ENCODE data around the gene ZDHHC4.

The ZDHHC4 gene

DNA sequence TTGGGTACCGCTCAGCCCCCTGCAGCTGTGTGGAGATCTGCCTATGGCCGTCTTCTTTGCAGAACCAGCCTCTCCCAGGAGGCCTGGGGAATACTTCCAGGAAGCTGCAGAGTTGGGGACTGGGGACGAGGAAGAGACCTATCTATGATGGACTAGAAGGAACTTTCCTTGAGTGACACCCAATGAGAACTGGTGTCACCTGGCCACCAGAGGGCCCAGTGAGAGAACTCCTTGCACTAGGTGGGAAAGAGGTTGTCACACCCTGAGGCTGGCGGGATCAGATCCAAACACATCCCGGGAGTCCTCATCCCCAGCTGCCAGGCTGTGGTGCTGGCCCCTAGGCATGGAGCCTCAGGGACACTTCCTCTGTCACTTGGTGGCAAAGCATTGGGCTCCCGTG, 21.1 kb upstream of the ZDHHC4 start:
- Histone ChIP-seq H3K27me3 (ENCODE audit: insufficient read depth, low read length, poor library complexity) (no peaks in the 10 kb centered on the region), H3K4me1 (ENCODE audit: insufficient read depth, low read length) (no peaks in the 10 kb centered on the region), H3K9ac (ENCODE audit: low read depth, low read length) (no peak overlapping the region), H2AFZ (ENCODE audit: low read depth, low read length) (no peak overlapping the region), H3K4me2 (ENCODE audit: insufficient read depth, low read length) (no peak overlapping the region), H3K27ac (ENCODE audit: low read length) (no peak overlapping the region), H3K4me3 (ENCODE audit: low read depth in 1 of 2, low read length in 2 of 2) (no peak overlapping the region), H3K9me3 (ENCODE audit: insufficient read depth, low read length, severe bottlenecking) (no peaks in the 10 kb centered on the region), H3K36me3 (ENCODE audit: insufficient read depth, low read length) (no peaks in the 10 kb centered on the region), H4K20me1 (ENCODE audit: insufficient read depth, low read length) (no peaks in the 10 kb centered on the region), H3K79me2 (ENCODE audit: insufficient read depth, low read length) (no peaks in the 10 kb centered on the region)
- ATAC-seq (ENCODE audit: insufficient read depth, low read depth) (no peak), DNase-seq (no peak)
- TF ChIP-seq CTCF (IDR thresholded peaks at IDR 0.05; ENCODE audit: borderline replicate concordance, extremely low read depth, low read length, poor library complexity, severe bottlenecking) (peak; percentile 37), EZH2 (IDR thresholded peaks at IDR 0.05; ENCODE audit: borderline replicate concordance, low read depth, low read length, severe bottlenecking) (no peak)

- no peaks in the 10 kb centered on the region for H3K79me2 ChIP-seq (ENCODE audit: insufficient read depth, low read length)
- no peak overlapping the region for H3K4me3 ChIP-seq (ENCODE audit: low read depth in 1 of 2, low read length in 2 of 2)
- no peak overlapping the region for H2AFZ ChIP-seq (ENCODE audit: low read depth, low read length)
- no peak overlapping the region for H3K27ac ChIP-seq (ENCODE audit: low read length)
- peak; percentile 70 for ATAC-seq (ENCODE audit: insufficient read depth, low read depth)
- H4K20me1 ChIP-seq (ENCODE audit: insufficient read depth, low read length), result no peaks in the 10 kb centered on the region
- H3K36me3 ChIP-seq (ENCODE audit: insufficient read depth, low read length), result no peaks in the 10 kb centered on the region
- H3K9me3 ChIP-seq (ENCODE audit: insufficient read depth, low read length, severe bottlenecking), result no peaks in the 10 kb centered on the region
- H3K4me2 ChIP-seq (ENCODE audit: insufficient read depth, low read length), result no peak overlapping the region
- peak; percentile 30 for DNase-seq
- H3K9ac ChIP-seq (ENCODE audit: low read depth, low read length), result no peak overlapping the region
- H3K27me3 ChIP-seq (ENCODE audit: insufficient read depth, low read length, poor library complexity), result no peaks in the 10 kb centered on the region
- TF ChIP-seq EZH2 (IDR thresholded peaks at IDR 0.05; ENCODE audit: borderline replicate concordance, low read depth, low read length, severe bottlenecking) (no peak), CTCF (IDR thresholded peaks at IDR 0.05; ENCODE audit: borderline replicate concordance, extremely low read depth, low read length, poor library complexity, severe bottlenecking) (peak; percentile 68)
- no peaks in the 10 kb centered on the region for H3K4me1 ChIP-seq (ENCODE audit: insufficient read depth, low read length)
Measured at GRCh38 chr7:6558837-6559236, 18.4 kb upstream of the ZDHHC4 start.

DNA sequence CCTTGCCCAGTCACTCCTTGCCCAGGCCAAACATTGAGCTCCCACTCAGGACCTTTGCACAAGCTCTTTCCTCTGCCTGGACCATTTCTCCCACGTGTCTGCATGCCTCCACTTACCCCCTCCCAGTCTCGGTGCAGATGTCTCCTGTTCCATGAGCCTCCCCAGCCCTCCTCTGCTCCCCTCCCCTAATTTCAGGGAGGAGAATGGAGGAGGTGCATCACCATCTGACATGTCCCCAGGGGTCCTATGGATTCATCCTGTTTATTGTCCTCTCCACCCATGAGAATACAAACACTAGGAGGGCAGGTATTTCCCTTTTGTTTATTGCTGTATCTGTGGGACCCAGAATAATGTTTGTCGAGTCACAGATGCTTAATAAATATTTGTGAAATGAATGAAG, 17.4 kb upstream of the ZDHHC4 start:
- Histone ChIP-seq H3K27ac (ENCODE audit: low read length) (no peak overlapping the region), H3K36me3 (ENCODE audit: insufficient read depth, low read length) (no peaks in the 10 kb centered on the region), H4K20me1 (ENCODE audit: insufficient read depth, low read length) (no peaks in the 10 kb centered on the region), H3K27me3 (ENCODE audit: insufficient read depth, low read length, poor library complexity) (no peaks in the 10 kb centered on the region), H3K9me3 (ENCODE audit: insufficient read depth, low read length, severe bottlenecking) (no peaks in the 10 kb centered on the region), H3K4me3 (ENCODE audit: low read depth in 1 of 2, low read length in 2 of 2) (no peak overlapping the region), H2AFZ (ENCODE audit: low read depth, low read length) (no peak overlapping the region), H3K9ac (ENCODE audit: low read depth, low read length) (no peak overlapping the region), H3K4me2 (ENCODE audit: insufficient read depth, low read length) (no peak overlapping the region), H3K79me2 (ENCODE audit: insufficient read depth, low read length) (no peaks in the 10 kb centered on the region), H3K4me1 (ENCODE audit: insufficient read depth, low read length) (no peaks in the 10 kb centered on the region)
- TF ChIP-seq CTCF (IDR thresholded peaks at IDR 0.05; ENCODE audit: borderline replicate concordance, extremely low read depth, low read length, poor library complexity, severe bottlenecking) (no peak), EZH2 (IDR thresholded peaks at IDR 0.05; ENCODE audit: borderline replicate concordance, low read depth, low read length, severe bottlenecking) (no peak)
- ATAC-seq (ENCODE audit: insufficient read depth, low read depth) (no peak), DNase-seq (no peak)

DNA sequence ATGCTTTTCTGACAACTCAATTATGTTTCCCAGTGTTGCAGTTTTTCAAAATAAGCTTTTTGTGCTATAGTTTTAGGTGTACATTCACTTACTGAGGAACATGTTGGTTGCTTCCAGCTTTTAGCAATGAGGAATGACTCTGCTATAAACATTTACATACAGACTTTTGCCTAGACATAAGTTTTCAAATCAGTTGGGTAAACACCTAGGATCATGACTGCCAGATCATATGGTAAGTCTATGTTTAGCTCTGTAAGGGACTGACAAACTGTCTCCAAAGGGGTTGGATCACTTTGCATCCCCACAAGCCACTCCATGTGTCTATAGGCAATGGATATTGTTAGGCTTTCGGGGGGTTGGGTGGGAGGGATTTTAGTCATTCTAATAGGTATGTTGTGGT, 15.1 kb upstream of the ZDHHC4 start:
- no peak overlapping the region for H3K4me3 ChIP-seq (ENCODE audit: low read depth in 1 of 2, low read length in 2 of 2)
- no peak overlapping the region for H3K4me2 ChIP-seq (ENCODE audit: insufficient read depth, low read length)
- no peak for ATAC-seq (ENCODE audit: insufficient read depth, low read depth)
- H2AFZ ChIP-seq (ENCODE audit: low read depth, low read length), result no peak overlapping the region
- no peaks in the 10 kb centered on the region for H3K4me1 ChIP-seq (ENCODE audit: insufficient read depth, low read length)
- no peak for DNase-seq
- no peaks in the 10 kb centered on the region for H3K27me3 ChIP-seq (ENCODE audit: insufficient read depth, low read length, poor library complexity)
- no peaks in the 10 kb centered on the region for H3K9me3 ChIP-seq (ENCODE audit: insufficient read depth, low read length, severe bottlenecking)
- no peaks in the 10 kb centered on the region for H4K20me1 ChIP-seq (ENCODE audit: insufficient read depth, low read length)
- H3K9ac ChIP-seq (ENCODE audit: low read depth, low read length), result no peak overlapping the region
- no peaks in the 10 kb centered on the region for H3K79me2 ChIP-seq (ENCODE audit: insufficient read depth, low read length)
- H3K27ac ChIP-seq (ENCODE audit: low read length), result no peak overlapping the region
- TF ChIP-seq EZH2 (IDR thresholded peaks at IDR 0.05; ENCODE audit: borderline replicate concordance, low read depth, low read length, severe bottlenecking) (no peak), CTCF (IDR thresholded peaks at IDR 0.05; ENCODE audit: borderline replicate concordance, extremely low read depth, low read length, poor library complexity, severe bottlenecking) (no peak)
- H3K36me3 ChIP-seq (ENCODE audit: insufficient read depth, low read length), result no peaks in the 10 kb centered on the region

Data from DND-41 (cell line).